Measurements from ENCODE around the gene BAG3.

The BAG3 gene

DNA sequence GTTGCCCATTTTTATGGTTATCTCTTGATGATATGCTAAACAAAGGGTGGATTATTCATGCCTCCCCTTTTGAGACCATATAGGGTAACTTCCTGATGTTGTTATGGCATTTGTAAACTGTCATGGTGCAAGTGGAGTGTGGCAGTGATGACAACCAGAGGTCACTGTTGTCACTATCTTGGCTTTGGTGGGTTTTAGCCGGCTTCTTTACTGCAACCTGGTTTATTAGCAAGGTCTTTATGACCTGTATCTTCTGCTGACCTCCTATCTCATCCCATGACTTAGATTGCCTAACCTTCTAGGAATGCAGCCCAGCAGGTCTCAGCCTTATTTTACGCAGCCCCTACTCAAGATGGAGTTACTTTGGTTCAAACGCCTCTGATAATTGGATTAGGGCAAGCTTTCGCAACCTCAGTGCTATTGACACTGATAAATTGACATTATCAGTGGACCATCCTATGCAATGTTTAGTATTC lies 36.9 kb downstream of the BAG3 start:
- TF ChIP-seq, protein P1, sequence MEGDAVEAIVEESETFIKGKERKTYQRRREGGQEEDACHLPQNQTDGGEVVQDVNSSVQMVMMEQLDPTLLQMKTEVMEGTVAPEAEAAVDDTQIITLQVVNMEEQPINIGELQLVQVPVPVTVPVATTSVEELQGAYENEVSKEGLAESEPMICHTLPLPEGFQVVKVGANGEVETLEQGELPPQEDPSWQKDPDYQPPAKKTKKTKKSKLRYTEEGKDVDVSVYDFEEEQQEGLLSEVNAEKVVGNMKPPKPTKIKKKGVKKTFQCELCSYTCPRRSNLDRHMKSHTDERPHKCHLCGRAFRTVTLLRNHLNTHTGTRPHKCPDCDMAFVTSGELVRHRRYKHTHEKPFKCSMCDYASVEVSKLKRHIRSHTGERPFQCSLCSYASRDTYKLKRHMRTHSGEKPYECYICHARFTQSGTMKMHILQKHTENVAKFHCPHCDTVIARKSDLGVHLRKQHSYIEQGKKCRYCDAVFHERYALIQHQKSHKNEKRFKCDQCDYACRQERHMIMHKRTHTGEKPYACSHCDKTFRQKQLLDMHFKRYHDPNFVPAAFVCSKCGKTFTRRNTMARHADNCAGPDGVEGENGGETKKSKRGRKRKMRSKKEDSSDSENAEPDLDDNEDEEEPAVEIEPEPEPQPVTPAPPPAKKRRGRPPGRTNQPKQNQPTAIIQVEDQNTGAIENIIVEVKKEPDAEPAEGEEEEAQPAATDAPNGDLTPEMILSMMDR (IDR thresholded peaks at IDR 0.05; ENCODE audit: low read depth, low read length) = no peak
- H3K4me3 ChIP-seq (replicated peaks in 1 of 2; ENCODE audit: low read depth in 2 of 2, low read length in 2 of 2) = no peak overlapping the region
- DNase-seq (ENCODE audit: low read depth in 2 of 2) = no peak

DNA sequence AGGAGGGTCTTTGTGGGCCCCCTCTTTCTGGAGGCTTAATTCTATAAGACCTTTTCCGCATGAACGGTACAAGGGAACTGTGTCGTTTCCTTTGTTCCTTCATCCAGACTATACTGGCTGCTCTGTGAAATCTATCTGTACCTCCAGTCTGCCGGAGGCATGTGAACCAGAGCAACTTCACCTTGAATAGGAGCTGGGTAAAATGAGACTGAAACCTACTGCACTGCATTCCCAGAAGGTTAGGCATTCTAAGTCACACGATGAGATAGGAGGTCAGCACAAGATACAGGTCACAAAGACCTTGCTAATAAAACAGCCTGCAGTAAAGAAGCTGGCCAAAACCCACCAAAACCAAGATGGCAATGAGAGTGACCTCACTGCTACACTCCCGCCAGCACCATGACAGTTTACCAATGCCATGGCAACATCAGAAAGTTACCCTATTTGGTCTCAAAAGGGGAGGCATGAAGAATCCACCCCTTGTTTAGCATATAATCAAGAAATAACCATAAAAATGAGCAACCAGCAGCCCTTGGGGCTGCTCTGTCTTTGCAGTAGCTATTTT lies 37.9 kb downstream of the BAG3 start:
- no peak overlapping the region for H3K4me3 ChIP-seq (replicated peaks in 1 of 2; ENCODE audit: low read depth in 2 of 2, low read length in 2 of 2)
- no peak for DNase-seq (ENCODE audit: low read depth in 2 of 2)
- TF ChIP-seq, protein P1 (IDR thresholded peaks at IDR 0.05; ENCODE audit: low read depth, low read length) = no peak

- DNase-seq (ENCODE audit: low read depth in 2 of 2) = no peak
- TF ChIP-seq, protein P1 (IDR thresholded peaks at IDR 0.05; ENCODE audit: low read depth, low read length) = no peak
- H3K4me3 ChIP-seq (replicated peaks in 1 of 2; ENCODE audit: low read depth in 2 of 2, low read length in 2 of 2) = no peak overlapping the region
These were observed 40.5 kb downstream of the BAG3 start for GRCh38 chr10:119691726-119692125.

- DNase-seq (ENCODE audit: low read depth in 2 of 2) = no peak
- no peak overlapping the region for H3K4me3 ChIP-seq (replicated peaks in 1 of 2; ENCODE audit: low read depth in 2 of 2, low read length in 2 of 2)
- TF ChIP-seq, protein P1 (IDR thresholded peaks at IDR 0.05; ENCODE audit: low read depth, low read length) = no peak
These were observed 42.2 kb downstream of the BAG3 start for GRCh38 chr10:119693262-119693957.

GRCh38 chr10:119694608-119695007 lies 43.4 kb downstream of the BAG3 start:
- no peak for DNase-seq (ENCODE audit: low read depth in 2 of 2)
- no peak overlapping the region for H3K4me3 ChIP-seq (replicated peaks in 1 of 2; ENCODE audit: low read depth in 2 of 2, low read length in 2 of 2)
- TF ChIP-seq, protein P1 (IDR thresholded peaks at IDR 0.05; ENCODE audit: low read depth, low read length) = no peak

GRCh38 chr10:119700321-119700954 lies 49.3 kb downstream of the BAG3 start:
- no peak overlapping the region for H3K4me3 ChIP-seq (replicated peaks in 1 of 2; ENCODE audit: low read depth in 2 of 2, low read length in 2 of 2)
- no peak for DNase-seq (ENCODE audit: low read depth in 2 of 2)
- TF ChIP-seq, protein P1 (IDR thresholded peaks at IDR 0.05; ENCODE audit: low read depth, low read length) = no peak

Data from cardiac fibroblast (primary cell).